ENCODE data around the gene SERPINE1.

SERPINE1 gene

DNA sequence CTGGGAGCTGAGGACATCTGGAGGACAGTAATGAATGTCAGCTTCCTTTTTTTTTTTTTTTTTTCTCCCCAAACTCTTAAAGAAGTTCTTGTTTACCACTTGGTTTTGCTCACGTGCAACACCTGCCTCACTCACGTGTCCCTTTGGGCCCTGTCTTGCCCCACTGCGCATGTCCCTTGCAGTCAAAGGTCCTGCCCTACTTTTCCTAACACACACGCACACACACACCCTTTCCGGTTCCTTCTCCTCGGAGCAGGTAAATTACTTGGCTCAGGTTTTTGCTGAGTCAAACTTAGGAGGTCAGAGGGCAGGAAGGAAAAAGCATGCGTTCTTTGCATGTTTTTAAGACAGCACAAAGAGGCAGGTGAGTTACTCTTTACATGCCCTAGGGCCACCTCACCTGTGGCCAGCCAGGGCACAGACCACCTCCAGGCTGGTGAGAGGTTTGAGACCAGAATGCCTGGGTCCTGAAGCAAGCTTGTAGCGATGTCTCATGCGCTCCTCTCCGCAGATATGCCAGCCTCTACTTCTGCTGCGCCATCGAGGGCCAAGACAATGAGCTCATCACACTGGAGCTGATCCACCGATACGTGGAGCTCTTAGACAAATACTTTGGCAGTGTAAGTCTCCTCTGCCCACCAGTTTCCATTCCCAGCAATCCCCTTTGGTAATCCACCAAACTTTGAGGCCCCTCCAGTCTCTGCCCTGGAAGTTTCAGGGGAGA, 30.1 kb downstream of the SERPINE1 start:
- no peak for DNase-seq

DNA sequence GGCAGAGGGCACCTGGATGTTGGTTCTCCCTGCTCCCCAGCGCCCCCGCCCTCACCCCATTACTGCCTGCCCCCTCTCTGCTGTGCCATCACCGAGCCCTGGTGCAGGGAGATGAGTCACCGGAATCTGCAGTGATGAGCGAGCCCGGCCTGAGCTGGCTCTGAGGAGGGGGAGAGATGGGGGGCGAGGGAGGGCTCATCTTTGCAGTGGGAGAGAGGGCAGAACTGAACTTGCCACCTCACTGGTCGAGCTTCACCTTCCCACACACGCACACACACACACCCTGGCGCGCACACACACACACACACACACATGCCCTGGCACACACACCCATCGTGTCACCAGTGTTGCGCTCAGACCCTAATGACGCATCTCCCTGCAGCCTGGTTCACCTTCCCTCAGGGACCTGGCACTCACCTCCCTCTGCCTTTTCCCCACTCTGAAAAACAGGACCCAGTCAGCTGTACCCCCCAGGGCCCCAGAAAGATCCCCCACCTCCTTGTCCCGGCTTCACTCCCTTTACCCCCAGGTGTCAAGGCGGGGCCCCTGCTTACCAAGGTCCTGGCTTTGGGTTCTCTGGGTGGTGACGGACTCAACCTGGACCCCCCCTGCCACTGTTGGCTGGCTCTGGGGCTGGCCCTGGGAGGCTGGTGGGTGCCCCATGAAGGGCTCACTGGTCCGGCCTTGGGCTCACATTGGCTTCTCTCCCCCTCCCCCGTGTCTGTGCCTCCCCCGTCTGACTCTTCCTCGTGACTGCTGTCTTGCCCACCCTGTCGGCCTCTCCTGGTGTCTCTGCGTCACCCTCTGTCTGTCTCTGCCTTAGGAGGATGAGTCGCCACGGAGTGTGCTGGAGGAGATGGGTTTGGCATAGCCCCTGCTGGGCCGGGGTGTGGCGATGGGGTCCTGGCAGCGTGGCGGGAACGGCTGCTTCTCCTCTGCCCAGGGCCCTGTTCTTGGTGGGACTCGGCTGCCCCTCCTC, 33.1 kb downstream of the SERPINE1 start:
- peak; percentile 61 for DNase-seq

DNA sequence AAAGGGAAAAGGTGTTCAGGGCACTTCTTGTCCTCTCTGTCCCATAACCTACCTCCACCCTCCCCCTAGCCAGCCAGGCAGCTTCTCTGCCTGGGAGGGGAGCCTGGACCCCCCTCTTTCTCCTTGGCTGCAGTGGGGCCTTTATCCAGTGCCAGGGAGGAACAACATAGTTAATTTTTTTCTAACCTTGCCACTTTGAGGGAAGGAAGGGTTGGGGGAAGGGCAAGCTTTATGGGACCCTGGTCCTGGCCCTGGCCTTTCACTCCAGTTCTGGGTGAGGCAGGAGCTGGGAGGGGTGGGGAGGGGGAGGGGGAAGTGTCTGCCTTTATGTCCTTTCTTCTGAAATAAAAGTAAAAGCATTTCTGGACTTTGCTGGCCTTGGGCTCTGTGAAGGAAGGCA, 34.0 kb downstream of the SERPINE1 start:
- no peak for DNase-seq

DNA sequence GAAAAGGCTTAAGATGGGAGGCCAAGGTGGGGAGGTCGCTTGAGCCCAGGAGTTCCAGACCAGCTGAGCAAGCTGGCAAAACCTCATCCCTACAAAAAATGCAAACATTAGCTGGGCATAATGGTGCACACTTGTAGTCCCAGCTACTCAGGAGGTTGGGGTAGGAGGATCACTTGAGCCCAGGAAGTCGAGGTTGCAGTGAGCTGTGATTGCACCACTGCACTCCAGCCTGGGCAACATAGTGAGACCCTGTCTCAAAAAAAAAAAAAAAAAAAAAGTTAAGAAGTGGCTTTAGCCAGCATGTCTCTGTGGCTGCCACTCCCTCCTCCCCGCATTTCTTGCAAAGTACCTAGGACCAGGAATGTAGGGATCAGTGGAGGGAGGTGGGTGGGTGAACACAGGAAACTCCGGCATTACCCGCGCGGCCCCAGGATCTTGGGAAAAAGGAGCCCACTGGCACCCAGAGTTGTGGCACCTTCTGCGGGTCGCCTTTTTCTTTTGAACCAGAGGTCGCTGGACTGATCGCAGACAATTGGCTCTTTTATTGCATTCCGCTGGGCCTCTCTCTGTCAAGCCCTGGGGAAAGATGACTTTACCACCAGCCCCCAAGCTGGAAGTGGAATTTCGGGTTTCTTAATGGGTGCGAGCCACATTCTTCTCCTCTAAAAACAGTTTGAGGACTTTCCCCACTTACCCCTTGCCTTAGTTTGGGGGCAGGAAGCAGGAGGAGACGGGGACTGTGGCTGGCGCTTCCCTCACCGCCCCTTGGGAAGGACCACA, 35.0 kb downstream of the SERPINE1 start:
- DNase-seq = no peak

DNA sequence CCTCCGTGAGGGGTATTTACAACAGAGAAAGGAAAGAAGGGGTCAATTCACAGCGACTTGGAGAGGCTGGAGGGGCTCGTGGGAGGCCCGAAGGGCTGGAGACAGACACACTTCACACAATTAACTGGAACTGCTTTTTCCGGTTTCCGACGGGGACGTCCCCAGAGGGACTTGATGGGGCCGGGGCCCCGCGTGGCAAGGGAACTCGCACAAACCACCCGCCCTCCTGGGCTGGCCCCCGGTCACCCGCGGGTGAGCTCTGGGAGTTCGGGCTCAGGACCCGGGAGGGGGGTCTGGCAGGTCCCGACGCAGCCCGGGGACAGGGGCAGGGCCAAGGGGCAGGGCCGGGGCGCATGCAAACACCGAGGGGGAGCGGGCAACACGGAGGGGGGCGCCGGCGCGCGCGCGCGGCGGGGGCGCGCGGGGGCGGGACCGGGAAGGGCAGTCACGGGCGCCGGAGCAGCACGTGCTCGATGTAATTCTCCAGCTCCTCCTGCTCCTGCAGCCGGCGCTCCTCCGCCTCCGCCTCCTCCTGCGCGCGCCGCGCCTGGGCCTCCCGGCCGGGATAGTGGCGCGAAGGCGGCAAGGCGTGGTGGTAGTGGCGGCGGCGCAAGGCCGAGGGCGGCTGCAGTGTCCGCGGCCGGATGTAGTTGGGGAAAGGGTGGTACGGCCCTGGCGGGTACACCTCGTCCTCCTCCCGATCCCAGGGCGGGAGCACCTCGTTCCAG, 35.8 kb downstream of the SERPINE1 start:
- DNase-seq = peak; percentile 61

DNA sequence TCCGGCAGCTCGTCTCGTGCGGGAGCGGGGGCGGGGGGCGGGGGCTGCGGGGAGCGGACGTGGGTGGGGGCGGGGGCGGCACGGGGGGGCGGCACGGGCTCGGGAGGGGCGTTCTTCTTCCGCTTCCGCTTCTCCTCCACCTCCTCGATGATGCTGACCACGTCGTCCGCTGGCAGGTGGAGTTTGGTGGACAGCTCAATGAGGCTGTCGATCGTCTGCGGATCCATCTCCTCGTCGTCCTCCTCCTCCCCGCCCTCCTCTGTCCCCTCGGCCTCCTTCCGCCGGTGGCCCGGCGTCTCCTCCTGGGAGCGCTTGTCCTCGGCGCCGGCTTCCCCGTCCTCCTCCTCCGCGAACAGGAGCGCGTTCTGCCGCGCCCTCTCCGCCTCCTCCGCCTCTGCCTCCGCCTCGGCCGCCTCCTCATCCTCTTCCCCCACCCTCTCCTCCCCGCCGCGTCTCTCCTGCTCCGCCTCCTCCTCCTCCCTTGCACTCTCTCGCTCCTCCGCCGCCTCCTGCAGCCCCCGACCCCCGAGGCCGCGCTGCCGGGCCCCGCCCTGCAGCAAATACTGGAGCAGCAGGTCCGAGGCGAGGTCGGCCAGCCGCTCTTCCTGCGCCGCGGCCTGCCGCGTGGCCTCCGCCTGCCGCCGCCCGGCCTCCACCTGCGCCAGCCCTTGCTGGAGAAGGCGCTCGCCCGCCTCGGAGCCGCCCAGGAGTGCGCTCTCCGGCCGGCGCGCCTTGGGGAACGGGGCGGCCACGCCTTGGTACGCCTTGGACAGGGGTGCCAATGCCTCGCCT, 36.6 kb downstream of the SERPINE1 start:
- no peak for DNase-seq

DNA sequence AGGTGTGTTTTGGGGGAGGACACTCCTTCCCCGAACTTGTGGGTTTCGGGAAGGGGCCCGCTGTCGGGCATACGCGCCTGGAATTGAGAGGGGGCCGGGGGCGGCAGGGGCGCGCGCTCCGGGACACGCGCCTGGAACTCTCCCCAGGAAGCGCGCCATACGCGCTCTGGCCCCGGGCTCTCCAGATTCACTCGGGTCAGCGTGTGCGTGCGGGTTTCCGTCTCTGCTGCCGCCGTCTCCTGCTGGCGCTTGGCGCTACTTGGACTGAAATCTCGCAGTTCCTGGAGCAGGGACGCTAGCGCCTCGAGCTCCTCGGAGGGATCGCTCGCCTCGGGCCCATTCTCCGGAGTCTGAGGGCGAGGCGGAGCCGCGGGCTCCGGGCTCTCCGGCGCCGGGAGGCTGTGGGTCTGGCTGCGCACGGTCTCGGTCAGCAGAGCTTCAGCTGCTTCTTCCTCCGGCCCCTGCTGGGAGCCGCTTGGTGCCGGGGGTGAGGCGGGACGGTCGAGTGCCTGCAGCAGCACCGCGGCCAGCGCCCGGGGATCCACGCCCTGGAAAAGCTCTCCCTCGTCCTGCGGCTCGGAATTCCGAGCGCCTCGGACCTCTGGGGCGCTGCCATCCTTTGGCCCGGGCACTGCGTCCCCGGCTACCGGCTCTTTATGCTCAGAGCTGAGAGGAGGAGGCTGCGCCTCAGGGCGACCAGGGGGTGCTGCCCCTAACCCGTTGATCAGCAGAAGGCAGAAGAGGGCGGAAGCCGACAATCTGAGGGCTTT, 37.4 kb downstream of the SERPINE1 start:
- peak; percentile 56 for DNase-seq

DNA sequence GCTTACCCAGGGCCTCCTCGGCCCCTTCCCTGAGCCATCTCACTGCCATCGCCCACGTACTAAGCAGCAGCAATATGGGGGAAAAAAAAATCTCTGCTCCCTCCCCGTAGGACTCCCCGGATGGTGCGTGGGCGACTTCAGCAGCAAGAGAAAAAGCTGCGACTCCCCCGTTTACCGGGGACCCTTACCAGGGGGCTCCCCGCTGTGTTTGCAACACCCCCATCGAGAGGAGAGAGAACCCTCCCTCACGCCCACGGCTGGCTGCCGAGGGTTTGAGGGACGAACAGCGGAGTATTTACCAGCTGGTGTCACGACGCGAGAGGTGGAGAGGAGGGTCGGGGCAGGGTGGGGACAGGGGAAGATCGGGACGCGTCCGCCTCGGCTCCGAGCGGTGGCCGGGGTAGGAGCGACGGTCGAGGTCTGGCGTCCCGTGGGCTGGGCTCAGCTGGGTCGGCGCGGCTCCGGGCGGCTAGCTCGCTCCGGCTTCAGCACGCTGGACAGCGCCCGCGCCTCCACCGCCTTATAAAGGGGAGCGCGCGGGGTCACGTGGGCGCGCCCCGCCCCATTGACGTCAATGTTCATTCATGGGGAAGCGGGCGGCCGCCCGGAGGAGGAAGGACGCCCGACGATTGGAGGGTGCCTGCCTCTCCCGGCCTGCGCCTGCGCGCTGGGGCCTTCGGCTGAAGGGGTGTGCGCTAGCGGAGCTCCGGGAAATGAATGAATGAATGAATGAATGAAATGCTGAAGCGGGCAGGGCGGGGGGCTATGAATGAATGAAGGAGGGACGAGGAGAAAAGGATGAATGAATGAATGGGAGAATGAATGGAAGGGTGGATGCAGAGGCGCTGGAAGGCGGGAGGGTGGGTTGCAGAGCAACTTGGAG, 38.4 kb downstream of the SERPINE1 start, which contains the start of gene VGF:
Gene VGF, minus strand, starts transcription at position 495 of the 883 bp plus-strand sequence. CDS start 726 bp downstream, outside the sequence.
- DNase-seq = peak; percentile 96

DNA sequence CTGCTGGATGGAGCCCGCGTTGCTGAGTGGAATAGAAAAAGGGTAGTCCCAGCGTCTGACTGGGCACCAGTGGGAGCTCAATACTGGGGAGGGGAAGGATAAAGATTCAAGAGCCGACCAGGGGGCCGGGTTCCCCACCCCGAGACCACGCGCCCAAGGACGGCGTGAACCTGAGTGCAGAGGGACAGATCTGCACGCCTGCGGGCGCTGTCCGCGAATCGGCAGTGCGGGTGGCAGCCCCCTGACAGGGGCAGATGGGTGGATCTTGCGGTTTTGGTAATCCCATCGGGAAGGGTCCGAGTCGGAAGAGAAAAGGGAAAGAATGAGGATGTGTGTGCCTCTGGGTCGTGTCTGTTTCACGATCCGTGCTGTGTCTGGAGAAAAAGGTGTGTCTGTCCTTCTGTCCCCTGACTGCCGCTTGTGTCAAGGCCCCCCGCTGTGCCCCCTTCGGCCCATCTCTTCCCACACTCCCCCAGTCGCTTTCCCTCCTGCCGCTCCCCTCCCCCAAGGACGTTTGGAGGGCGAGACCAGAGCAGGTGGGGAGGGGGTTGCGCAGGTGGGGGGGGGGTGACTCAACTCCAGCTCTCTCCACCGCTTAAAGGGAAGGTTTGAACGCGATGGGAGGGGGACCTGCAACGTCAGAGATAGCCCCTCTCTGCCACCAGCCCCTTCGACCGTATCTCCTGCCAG, 39.2 kb downstream of the SERPINE1 start:
- no peak for DNase-seq

DNA sequence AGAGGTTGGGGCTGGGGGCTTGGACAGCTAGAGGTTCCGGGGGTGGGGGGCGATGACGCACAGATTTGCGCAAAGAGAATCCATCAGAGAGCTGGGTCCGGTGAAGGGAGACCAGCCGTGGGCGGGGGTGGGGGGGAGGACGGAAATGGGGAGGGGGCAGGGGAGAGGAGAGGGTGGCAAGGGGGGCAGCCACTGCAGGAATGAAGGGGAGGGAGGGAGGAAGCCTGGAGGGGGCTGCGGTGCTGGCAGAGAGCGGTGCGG, 39.7 kb downstream of the SERPINE1 start:
- DNase-seq = no peak

DNA sequence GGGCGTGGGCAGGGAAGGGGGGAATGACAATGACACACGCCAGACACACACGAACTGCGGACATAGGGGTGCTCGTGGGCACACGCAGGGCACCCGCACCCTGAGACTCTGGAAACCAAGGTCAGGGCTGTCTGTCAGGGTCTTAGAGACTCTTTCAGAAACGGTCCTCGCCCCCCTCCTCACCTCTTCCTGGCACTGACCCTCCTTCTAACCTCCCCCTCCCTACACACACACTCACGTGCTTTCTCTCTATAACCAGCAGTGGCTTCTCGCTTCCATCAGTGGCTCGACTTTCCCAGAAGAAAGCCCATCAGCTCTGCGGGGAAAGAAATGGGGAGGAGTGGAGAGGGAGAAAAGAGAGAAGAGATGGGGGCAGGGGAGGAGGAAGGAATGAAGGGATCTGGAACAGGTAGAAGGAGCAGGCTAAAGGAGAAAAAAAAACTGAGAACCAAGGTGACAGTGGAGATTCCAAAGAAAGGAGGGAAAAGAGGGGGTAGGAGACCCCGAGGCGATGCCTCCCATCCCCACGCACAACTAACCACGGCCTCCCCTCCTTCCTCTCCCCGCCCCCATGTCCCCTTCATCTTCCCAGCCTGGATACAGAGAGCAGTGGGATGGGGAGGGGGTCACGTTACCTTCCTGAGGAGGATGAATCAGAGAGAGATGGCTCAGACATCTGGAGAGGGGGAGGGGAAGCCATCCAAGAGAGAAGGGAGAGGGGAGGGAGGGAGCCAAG, 40.2 kb downstream of the SERPINE1 start:
- DNase-seq = peak; percentile 78

DNA sequence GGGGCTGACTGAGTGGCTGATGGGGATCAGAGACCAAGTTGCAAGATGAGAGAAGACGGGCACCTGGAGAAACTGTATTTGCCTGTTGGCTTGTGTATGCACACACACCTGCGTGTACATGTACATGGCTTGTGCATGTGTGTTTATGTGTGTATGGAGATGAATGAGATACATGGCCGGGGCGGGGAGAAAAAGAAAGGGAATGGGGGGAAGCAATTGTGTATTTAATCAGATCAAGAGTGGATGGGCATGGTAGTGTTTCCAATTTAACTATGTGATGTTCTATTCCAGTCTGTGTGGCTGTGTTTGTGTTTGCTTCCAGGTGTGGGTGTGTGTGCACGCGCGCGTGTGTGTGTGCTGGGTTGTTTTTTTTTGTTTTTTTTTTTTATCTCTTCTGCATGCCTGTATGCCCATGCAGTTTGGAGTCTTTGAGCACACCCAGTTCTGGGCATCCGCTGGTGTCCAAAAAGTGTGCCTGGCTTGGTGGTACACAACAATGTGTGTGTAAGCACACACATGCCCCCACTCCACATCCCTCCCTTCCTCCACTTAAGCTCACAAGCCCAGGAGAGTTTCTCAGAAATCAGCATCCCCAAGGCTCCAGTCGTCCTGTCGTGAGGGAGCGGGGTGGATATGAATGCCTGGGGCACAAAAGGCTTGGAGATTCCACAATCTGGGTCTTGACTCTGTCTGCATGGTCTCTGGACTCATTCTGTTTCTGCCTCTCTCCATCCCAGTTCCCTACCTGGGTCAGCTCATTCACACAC, 40.9 kb downstream of the SERPINE1 start:
- no peak for DNase-seq

DNA sequence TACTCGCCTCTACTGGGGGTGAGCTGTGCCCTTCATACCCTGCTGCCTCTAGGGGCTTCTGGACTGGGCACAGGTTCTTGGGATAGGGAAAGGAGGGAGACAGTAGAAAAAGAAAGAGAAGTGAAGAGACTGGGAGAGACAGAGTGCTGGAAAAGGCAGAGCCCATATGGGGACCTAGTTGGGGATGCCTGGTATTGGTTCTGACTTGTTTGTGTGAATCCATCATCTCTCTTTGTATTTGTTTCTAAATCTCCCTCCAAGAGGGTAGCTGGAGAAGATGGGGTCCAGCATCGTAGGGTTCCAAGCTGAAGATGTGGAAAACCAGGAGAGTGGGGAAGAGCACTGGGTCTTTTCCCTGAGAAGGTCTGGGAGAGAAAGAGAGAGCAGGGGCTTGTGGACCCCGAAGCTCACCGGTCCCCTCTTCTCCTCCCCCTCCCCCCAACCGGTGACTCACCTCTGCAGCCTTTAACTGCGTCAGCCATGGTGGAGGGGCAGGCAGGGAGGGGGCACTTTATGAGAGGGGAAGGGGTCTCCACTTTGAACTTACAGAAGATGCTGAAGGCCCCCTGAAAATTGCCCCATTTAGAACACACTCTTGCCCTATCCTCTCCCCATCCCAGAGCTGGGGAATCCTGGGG, 41.6 kb downstream of the SERPINE1 start:
- peak; percentile 51 for DNase-seq

DNA sequence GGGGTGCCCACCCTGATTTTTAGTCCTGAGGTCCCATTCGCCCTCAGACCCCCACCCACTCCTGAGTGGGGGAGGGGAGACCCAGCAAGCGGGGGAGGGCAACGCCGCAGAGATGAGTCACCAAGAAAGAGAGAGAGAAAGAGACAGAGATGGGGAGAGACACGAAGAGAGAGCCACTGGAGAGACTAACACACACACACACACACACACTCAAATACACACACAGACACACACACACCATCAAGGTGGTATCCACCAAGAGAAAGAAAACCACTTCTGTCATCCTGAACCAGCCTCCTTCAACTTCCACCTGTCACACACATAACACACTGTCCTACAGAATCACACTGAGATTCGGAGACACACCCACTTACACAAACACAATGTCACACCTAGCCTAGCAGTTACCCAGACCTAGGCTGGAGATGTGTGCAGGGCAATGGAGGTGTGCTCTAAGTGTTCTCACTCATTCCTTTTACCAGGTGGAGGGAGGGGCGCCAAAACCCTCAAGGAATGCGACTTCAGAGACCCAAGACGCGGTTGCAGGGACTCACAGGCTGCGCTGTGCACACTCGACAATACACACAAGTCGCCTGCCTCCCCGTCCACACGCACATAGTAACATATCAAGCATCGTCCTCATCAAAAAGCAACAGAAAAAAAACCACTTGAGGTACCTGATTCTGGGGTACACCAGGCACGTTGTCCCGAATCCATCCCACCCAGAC, 42.4 kb downstream of the SERPINE1 start:
- DNase-seq = peak; percentile 32

DNA sequence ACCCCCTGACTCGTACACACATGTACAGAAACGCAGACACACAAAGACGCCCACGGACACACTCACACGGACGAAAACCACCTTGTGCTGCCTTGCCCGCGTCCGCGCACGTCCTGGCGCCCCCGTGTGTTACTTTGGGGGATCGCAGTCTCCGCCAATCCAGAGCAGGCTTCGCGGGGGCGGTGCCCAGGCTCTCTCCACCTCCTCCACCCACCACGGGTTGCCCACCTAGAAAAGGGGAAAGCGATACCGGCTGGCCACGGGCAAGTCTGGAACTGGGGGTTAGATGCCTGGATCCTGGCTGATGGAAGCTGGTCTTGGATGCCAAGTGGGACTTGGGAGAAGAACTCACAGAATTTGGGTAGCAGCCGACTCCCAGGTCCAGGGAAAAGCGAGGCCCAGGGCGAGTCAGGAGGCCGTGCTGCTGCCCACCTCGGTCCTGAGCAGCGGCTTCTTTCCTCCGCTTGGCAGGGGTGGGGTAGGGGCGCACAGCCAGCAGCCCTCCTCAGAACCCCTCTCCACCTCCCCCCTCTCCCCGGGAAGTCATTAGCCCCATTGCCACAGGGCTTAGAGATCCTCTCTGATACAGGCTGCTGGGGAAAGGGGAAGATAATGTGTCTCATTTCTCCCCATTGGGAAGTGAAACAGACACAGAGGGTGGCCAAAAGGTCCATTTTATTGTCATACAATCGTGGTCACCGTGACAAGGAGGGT, 43.1 kb downstream of the SERPINE1 start:
- peak; percentile 48 for DNase-seq

All from fibroblast of skin of right biceps (primary cell).